GM12878 (cell line): ENCODE results near the gene FADS1. TPM values are rescaled to one million over a fixed set of nuclear protein-coding genes. Genes with fewer than 3 reads are reported as not detected.

Experiments
- ATF2 ChIP-seq: IDR thresholded peaks from 2 replicates; pipeline ENCODE4 v1.6.1; 2012; ENCODE audit warnings: low read length, inconsistent platforms
- EZH2 ChIP-seq: IDR thresholded peaks from 2 replicates; pipeline ENCODE4 v1.6.1; 2012; ENCODE audit warnings: low read depth, mild to moderate bottlenecking, control low read depth, inconsistent platforms, low read length, borderline replicate concordance; ENCODE audit not compliant: control insufficient read depth
- NR2C2 ChIP-seq: IDR thresholded peaks from 2 replicates; pipeline ENCODE4 v1.6.1; 2011; ENCODE audit warnings: borderline replicate concordance, low read depth; ENCODE audit not compliant: control insufficient read depth, insufficient read length
- SKIL ChIP-seq: fragments of 450-650 bp; IDR thresholded peaks from 2 replicates; pipeline ENCODE4 v1.6.1; 2017; ENCODE audit warnings: mild to moderate bottlenecking, low read depth, inconsistent platforms; ENCODE audit not compliant: poor library complexity, severe bottlenecking
- TBL1XR1 ChIP-seq: IDR thresholded peaks from 2 replicates; pipeline ENCODE4 v1.6.1; 2012; ENCODE audit warnings: low read depth, low read length, improper control_type of control experiment
- WRNIP1 ChIP-seq: IDR thresholded peaks from 2 replicates; pipeline ENCODE4 v1.6.1; 2011; ENCODE audit warnings: low read depth, low read length, improper control_type of control experiment, borderline replicate concordance
- ZBTB11 ChIP-seq: fragments of 450-650 bp; formaldehyde crosslinking; IDR thresholded peaks from 2 replicates; pipeline ENCODE4 v1.5.0; 2022; ENCODE audit warnings: mild to moderate bottlenecking, missing genetic modification characterization
- polyA plus RNA-seq, 11 experiments: library from polyadenylated mRNA; depleted of rRNA in 4 of 11; unstranded in 6 of 11; stranded (reverse) in 5 of 11; fragments of >200 nt; fragmentation: Nextera tagmentation in 4 of 11; fragmentation: Illumina TruSeq in 1 of 11; extraction: Ambion mirVana in 4 of 11; extraction: Trizol in 1 of 11; gene quantifications; 1 replicate in 1 of 11; 2 replicates in 10 of 11; pipeline versions ENCODE4 v1.2.1 to v1.2.3, GENCODE V29; 2011 to 2016; ENCODE audit warnings: inconsistent platforms in 2 of 11, missing spikeins in 2 of 11, low read depth in 1 of 11
- total RNA-seq, 4 experiments: library from RNA; depleted of rRNA in 3 of 4; stranded (reverse); fragments of >200 nt in 3 of 4; fragmentation: Illumina TruSeq in 1 of 4; extraction: Trizol in 1 of 4; gene quantifications; 2 replicates each; pipeline versions ENCODE4 v1.2.1 to v1.2.3, GENCODE V29; 2013 to 2021

Gene FADS1
- total and polyA plus RNA-seq, 10 of the 15 experiments (the other 5 are each of a cell fraction or from before 2014, with no cell fraction given): 8.8 to 73.9 (median 39.0) TPM

- TF ChIP-seq WRNIP1: no peak
- no peak for TF ChIP-seq ZBTB11 (CRISPR knock-in tag)
- TF ChIP-seq SKIL: no peak
- TF ChIP-seq TBL1XR1: no peak
- no peak for TF ChIP-seq NR2C2
- no peak for TF ChIP-seq EZH2
- no peak for TF ChIP-seq ATF2
These were observed 55.9 kb downstream of the FADS1 start (continued) for GRCh38 chr11:61760946-61761345.
